HepG2 (cell line): ENCODE measurements around the gene IGF2BP1. TPM values are rescaled to one million over a fixed set of nuclear protein-coding genes. Genes with fewer than 3 reads are reported as not detected.

Source experiments
- ATF7-NPFF ChIP-seq: sonication (generic); formaldehyde crosslinking; IDR thresholded peaks from 2 replicates; pipeline ENCODE4 v1.8.1; 2023; ENCODE audit warnings: mild to moderate bottlenecking, low read depth, missing genetic modification reagents, moderate library complexity
- BRF2 ChIP-seq: sonication (generic); formaldehyde crosslinking; IDR thresholded peaks from 2 replicates; pipeline ENCODE4 v1.8.1; 2022; ENCODE audit warnings: mild to moderate bottlenecking, missing genetic modification reagents
- CBX5 ChIP-seq: sonication (generic); formaldehyde crosslinking; IDR thresholded peaks from 2 replicates; pipeline ENCODE4 v1.4.0; 2020; ENCODE audit warnings: missing genetic modification reagents, borderline replicate concordance
- FOXP1 ChIP-seq, 2 experiments: fragments of 450-650 bp in 1 of 2; IDR thresholded peaks; 2 replicates each; pipeline ENCODE4 v1.6.1; 2017 to 2018; ENCODE audit warnings: antibody characterized with exemption in 1 of 2
- KMT2B ChIP-seq: IDR thresholded peaks from 2 replicates; pipeline ENCODE4 v1.6.1; 2016; ENCODE audit warnings: missing genetic modification reagents, missing compliant biosample characterization
- MEIS1 ChIP-seq: sonication (generic); formaldehyde crosslinking; IDR thresholded peaks from 2 replicates; pipeline ENCODE4 v1.9.0; 2021; ENCODE audit warnings: mild to moderate bottlenecking, missing genetic modification reagents, moderate library complexity, borderline replicate concordance
- POLR2AphosphoS2 ChIP-seq: IDR thresholded peaks from 2 replicates; pipeline ENCODE4 v1.6.1; 2011; ENCODE audit warnings: low read depth, low read length, improper control_type of control experiment
- PRMT3 ChIP-seq: sonication (generic); formaldehyde crosslinking; IDR thresholded peaks from 2 replicates; pipeline ENCODE4 v1.8.1; 2022; ENCODE audit warnings: low read depth, mild to moderate bottlenecking, moderate library complexity, missing genetic modification reagents, borderline replicate concordance
- SALL1 ChIP-seq: sonication (generic); formaldehyde crosslinking; IDR thresholded peaks from 2 replicates; pipeline ENCODE4 v1.8.0; 2022; ENCODE audit warnings: mild to moderate bottlenecking, missing genetic modification reagents
- SMAD1 ChIP-seq: sonication (generic); formaldehyde crosslinking; IDR thresholded peaks from 2 replicates; pipeline ENCODE4 v1.4.0; 2020; ENCODE audit warnings: missing genetic modification reagents, low read depth, mild to moderate bottlenecking, borderline replicate concordance
- SRSF1 ChIP-seq: fragments of 200-400 bp; formaldehyde crosslinking; optimal IDR thresholded peaks from 2 replicates; pipeline ENCODE3; 2017; ENCODE audit warnings: mild to moderate bottlenecking, low read depth, low read length, moderate library complexity
- TFAP4 ChIP-seq: sonication (generic); IDR thresholded peaks from 2 replicates; pipeline ENCODE4 v1.6.1; 2016; ENCODE audit warnings: low read depth, borderline replicate concordance
- TFDP1 ChIP-seq: IDR thresholded peaks from 2 replicates; pipeline ENCODE4 v1.6.1; 2016; ENCODE audit warnings: missing compliant biosample characterization, missing genetic modification reagents, borderline replicate concordance
- TGIF2 ChIP-seq: IDR thresholded peaks from 2 replicates; pipeline ENCODE4 v1.6.1; 2016; ENCODE audit warnings: control low read depth, missing compliant biosample characterization
- TRAFD1 ChIP-seq: sonication (generic); formaldehyde crosslinking; IDR thresholded peaks from 2 replicates; pipeline ENCODE4 v1.5.1; 2020; ENCODE audit warnings: missing genetic modification reagents, mild to moderate bottlenecking, borderline replicate concordance
- ZKSCAN1 ChIP-seq: fragments of 150-350 bp; IDR thresholded peaks from 2 replicates; pipeline ENCODE4 v1.6.1; 2014; ENCODE audit warnings: low read length
- ZNF263 ChIP-seq: sonication (generic); formaldehyde crosslinking; IDR thresholded peaks from 2 replicates; pipeline ENCODE4 v1.4.0; 2020; ENCODE audit warnings: missing genetic modification reagents
- ZNF335 ChIP-seq: sonication (generic); formaldehyde crosslinking; IDR thresholded peaks from 2 replicates; pipeline ENCODE4 v1.4.0; 2020; ENCODE audit warnings: missing genetic modification reagents
- ZNF513 ChIP-seq: sonication (generic); formaldehyde crosslinking; conservative IDR thresholded peaks from 2 replicates; pipeline ENCODE4 v1.5.0; 2020; ENCODE audit warnings: missing genetic modification reagents
- ZNF550 ChIP-seq: sonication (generic); formaldehyde crosslinking; IDR thresholded peaks from 2 replicates; pipeline ENCODE4 v1.4.0; 2020; ENCODE audit warnings: mild to moderate bottlenecking, missing genetic modification reagents, borderline replicate concordance
- ZSCAN22 ChIP-seq: sonication (generic); formaldehyde crosslinking; IDR thresholded peaks from 2 replicates; pipeline ENCODE4 v1.4.0; 2020; ENCODE audit warnings: mild to moderate bottlenecking, missing genetic modification reagents
- polyA plus RNA-seq, 8 experiments: library from polyadenylated mRNA; depleted of rRNA in 3 of 8; stranded (reverse) in 7 of 8; unstranded in 1 of 8; fragments of >200 nt; fragmentation: Illumina TruSeq in 4 of 8; extraction: Trizol in 4 of 8; gene quantifications; 2 replicates each; pipeline versions ENCODE4 v1.2.1 to v1.2.3, GENCODE V29; 2011 to 2016; ENCODE audit warnings: low read depth in 4 of 8, missing spikeins in 1 of 8, mixed read lengths in 1 of 8; ENCODE audit not compliant: insufficient read depth in 1 of 8
- total RNA-seq, 5 experiments: library from RNA; depleted of rRNA; stranded (reverse); fragments of >200 nt; fragmentation: Illumina TruSeq; extraction: Trizol; gene quantifications; 2 replicates each; pipeline ENCODE4 v1.2.3, GENCODE V29; 2016; ENCODE audit warnings: low read depth in 1 of 5

IGF2BP1 gene
- total and polyA plus RNA-seq, 2 of the 13 experiments (the other 11 are each of a cell fraction or from before 2014, with no cell fraction given) = 29.7 to 75.1 TPM

GRCh38 chr17:48997103-48997826, at the start of gene IGF2BP1 (continued):
- TF ChIP-seq BRF2 (CRISPR knock-in tag) (no peak), SRSF1 (peak; percentile 25), SMAD1 (0 out of 2 replicates have a peak, but pooled peaks have one; percentile 28), POLR2AphosphoS2 (no peak), ATF7-NPFF (CRISPR knock-in tag) (no peak; the same call in 1 of the 2 replicates), ZNF513 (CRISPR knock-in tag) (peak; percentile 87; the same call in 1 of the 2 replicates), ZSCAN22 (CRISPR knock-in tag) (no peak; the same call in 1 of the 2 replicates), ZKSCAN1 (no peak), ZNF335 (CRISPR knock-in tag) (0 out of 2 replicates have a peak, but pooled peaks have one; percentile 25), CBX5 (CRISPR knock-in tag) (no peak), PRMT3 (CRISPR knock-in tag) (peak; percentile 35; the same call in 1 of the 2 replicates), SALL1 (CRISPR knock-in tag) (peak; percentile 55), KMT2B (peak; percentile 49; the same call in 1 of the 2 replicates), ZNF550 (CRISPR knock-in tag) (no peak), MEIS1 (CRISPR knock-in tag) (0 out of 2 replicates have a peak, but pooled peaks have one; percentile 1), TRAFD1 (CRISPR knock-in tag) (no peak), ZNF263 (CRISPR knock-in tag) (peak; percentile 21; the same call in 1 of the 2 replicates), FOXP1 (IDR thresholded peaks at IDR 0.05) (no peak), FOXP1 (CRISPR knock-in tag; IDR thresholded peaks at IDR 0.05) (no peak), TFDP1 (CRISPR knock-in tag) (no peak), TGIF2 (CRISPR knock-in tag) (no peak), TFAP4 (no peak)
